Hypothalamus (tissue), 51 donors: Measurements from ENCODE around the gene ARPC5L.
A peak's percentile ranks its signal among the peaks of the same experiment; 100 is the strongest.
"Not testable (repeated sequence)": the region's sequence is repeated elsewhere in the genome, so short reads cannot be mapped to it uniquely, and the experiment has no call there.

Source experiments
- DNase-seq, 51 donors: peaks; one replicate each; lab custom pipeline; 2025; lab: John Stamatoyannopoulos, UW

Gene ARPC5L

GRCh38 chr9:124886866-124887492, 25.0 kb downstream of the ARPC5L start:
- DNase-seq = no peak

DNA sequence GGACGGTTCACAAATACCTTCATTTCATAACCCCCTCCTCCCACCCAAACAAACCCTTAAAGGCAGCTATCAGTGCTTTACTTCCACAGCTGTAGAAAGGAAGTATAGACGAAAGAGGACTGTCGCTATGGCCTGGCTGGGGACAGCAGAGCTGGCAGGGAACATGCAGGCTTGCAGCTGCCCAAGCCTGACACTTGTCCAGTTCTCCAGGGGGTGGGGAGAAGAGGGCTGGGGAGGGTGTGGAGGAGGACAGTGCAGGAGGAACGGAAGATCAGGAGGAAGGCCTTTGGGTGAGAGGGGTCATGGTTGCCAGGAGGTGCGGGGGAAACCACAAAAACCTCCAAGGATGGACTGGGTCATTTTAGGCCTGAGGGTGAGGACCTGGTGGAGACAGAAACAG, 25.9 kb downstream of the ARPC5L start:
- DNase-seq = no peak

DNA sequence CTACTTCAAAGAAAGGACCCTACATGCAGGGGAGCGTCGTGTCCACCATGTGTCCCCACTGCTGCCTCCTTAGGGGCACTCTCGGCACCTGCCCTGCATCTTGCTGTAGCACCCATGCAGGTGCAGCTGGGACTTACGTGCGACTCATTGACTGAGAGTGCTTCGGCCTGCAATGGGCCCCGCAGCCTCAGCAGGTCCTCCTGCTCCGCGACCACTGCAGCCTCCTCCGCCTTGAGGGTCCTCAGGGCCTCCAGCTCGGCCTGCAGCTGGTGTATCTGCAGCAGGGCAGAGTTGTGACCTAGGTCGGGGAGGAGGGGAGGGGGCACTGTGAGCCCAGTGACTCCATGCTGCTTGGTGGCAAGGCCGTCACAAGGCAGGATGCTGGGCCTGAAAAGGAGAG, 27.1 kb downstream of the ARPC5L start:
- no peak for DNase-seq

DNA sequence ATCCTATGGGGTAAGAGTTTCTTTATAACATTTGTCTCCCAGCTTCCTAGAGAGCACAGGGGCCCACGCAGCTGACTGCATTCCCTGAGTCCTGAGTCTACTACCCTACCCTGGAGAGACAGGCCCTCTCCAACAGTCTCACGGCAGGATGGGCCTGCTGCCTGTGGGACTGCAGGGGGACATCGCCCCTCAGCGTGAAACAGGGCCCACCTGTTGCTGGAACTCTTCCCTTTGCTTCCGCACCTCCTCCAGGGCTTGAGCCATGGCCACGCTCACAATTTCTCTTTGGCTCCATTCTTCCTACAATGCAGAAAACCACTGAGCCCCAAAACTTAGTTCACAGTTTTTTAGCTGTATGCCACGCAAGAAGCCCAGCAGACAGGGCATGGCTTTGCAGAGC, 28.2 kb downstream of the ARPC5L start:
- no peak for DNase-seq

DNA sequence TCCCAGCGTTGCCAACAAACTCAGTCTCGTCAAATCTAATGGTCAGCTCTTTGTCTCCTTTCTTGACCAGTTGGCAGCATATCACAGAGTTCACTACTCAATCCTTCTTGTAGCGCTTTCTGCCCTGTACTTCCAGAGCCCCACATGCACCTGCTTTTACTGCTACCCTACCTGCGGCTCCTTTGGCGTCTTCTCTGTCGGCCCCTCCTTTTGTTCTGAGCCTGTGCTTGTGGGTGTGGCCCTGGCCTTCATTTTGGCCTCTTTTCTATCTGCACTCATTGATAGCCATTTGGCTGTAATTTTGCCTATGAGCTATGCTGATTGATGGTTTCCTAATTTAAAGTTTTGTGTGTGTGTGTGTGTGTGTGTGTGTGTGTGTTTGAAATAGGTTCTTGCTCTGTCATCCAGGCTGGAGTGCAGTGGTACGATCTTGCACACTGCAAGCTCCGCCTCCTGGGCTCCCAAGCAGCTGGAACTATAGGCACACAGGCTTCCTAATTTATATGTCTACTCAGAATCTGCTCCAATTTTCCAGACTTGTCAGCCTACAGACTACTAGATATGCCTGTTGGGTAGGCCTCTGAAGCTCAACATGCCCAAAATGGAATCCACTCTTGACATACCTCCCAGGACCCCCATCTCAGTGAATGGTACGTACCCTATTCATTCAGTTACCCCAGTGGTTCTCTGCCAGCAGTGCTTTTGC, 32.3 kb downstream of the ARPC5L start:
- peak in 3 of 51 donors; percentile 7 to 35 (median 34) for DNase-seq

GRCh38 chr9:124894741-124895170, 32.8 kb downstream of the ARPC5L start:
- DNase-seq = peak in 10 of 51 donors; percentile 11 to 52 (median 24)

GRCh38 chr9:124897570-124898460, 35.9 kb downstream of the ARPC5L start:
- DNase-seq = no peak

- no peak for DNase-seq
Observed at GRCh38 chr9:124899845-124900244, 37.9 kb downstream of the ARPC5L start.

DNA sequence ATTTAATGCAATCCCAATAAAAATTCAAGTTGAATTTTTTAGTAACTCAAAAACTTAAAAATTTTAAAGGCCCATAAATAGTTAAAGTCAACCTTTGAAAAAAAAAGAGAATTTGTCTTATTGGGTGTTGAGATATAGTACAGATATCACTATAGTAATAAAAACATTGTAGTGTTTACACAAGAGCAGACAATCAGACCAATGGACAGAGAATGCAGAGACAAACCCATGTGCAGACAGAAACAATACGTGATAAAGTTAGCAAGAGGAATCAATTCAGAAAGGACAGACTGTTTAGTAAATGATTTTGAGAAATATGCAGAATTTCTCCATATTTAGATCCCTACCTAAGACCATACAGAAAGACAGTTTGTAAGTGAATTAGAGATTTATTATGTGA, 45.0 kb downstream of the ARPC5L start:
- no peak for DNase-seq

DNA sequence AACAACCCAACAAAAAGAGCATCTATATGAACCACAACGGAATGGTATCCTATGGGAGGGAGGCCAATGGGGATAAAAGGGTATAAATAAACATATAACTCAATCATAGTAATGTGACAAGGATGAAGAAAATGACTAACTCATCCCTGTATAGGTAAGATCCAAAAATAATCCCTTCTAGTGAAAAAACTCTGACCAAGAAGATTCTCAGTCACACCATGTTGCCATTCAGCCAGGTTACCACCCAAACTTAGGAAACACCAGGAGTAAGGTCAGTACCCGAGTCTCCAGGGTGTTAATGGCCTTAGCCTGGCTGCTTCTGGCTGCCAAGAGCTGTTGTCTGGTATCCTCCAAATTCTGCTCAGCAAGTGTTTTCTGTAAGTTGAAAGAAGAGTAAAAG, 46.2 kb downstream of the ARPC5L start:
- no peak for DNase-seq

- no peak for DNase-seq
Observed at GRCh38 chr9:124911766-124912165, 49.8 kb downstream of the ARPC5L start.

- DNase-seq = no peak
Observed at GRCh38 chr9:124913378-124913777, 51.4 kb downstream of the ARPC5L start.

GRCh38 chr9:124914753-124915405, 52.9 kb downstream of the ARPC5L start:
- DNase-seq = no peak

- DNase-seq = not testable (repeated sequence)
Observed at GRCh38 chr9:124920394-124920793, 58.5 kb downstream of the ARPC5L start.
